ENCODE measurements around the gene CCR8.

DNA sequence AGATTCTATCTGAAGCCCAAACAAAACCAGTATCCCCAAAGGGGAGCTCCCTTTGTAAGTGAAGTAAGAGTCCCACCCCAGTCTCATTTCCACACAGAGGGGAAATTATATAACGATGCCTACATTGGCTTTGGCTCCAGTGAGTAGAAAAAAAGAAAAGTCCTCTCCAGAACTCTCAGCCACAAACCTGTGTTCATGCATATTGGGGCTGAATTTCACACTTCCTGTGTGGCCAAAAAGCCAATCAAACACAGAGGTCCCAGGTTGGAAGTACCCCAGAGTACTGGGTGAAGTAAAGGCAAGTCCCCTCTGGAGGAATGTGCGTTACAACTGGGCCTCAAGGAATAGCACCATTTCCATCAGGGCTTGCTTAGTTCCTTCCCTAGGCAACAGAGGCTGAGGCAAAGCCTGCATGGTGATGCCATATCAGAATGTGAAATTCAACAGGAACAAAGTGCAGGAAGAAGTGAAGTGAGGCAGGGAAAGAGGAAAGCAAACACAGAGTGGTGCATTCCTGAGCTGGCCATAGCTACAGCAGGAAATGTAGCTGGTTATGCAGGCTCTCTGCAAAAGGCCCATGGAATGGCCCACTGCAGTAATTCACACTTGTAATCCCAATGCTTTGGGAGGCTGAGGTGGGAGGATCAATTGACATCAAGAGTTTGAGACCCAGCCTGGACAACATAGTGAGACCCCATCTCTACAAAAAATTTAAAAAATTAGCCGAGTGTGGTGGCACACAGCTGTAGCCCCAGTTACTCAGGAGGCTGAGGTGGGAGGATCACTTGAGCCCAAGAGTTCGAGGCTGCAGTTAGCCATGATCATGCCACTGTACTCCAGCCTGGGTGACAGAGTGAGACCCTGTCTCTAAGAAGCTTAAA, 33.1 kb upstream of the CCR8 start:
- TF ChIP-seq GLIS3 (CRISPR knock-in tag; IDR thresholded peaks at IDR 0.05) (no peak), TOX (CRISPR knock-in tag; IDR thresholded peaks at IDR 0.05; ENCODE audit: borderline replicate concordance) (no peak), TCF4 (CRISPR knock-in tag; IDR thresholded peaks at IDR 0.05; ENCODE audit: borderline replicate concordance) (no peak), ZFP3 (CRISPR knock-in tag; IDR thresholded peaks at IDR 0.05) (no peak), ESRRG (CRISPR knock-in tag; IDR thresholded peaks at IDR 0.05) (no peak), ZNF70 (CRISPR knock-in tag; IDR thresholded peaks at IDR 0.05) (no peak), ZC3H10 (CRISPR knock-in tag; IDR thresholded peaks at IDR 0.05) (no peak), OSR1 (CRISPR knock-in tag; IDR thresholded peaks at IDR 0.05) (no peak), CSDC2 (CRISPR knock-in tag; IDR thresholded peaks at IDR 0.05) (no peak), ISL1 (CRISPR knock-in tag; IDR thresholded peaks at IDR 0.05) (no peak)
- TF ChIP-seq, protein P1, sequence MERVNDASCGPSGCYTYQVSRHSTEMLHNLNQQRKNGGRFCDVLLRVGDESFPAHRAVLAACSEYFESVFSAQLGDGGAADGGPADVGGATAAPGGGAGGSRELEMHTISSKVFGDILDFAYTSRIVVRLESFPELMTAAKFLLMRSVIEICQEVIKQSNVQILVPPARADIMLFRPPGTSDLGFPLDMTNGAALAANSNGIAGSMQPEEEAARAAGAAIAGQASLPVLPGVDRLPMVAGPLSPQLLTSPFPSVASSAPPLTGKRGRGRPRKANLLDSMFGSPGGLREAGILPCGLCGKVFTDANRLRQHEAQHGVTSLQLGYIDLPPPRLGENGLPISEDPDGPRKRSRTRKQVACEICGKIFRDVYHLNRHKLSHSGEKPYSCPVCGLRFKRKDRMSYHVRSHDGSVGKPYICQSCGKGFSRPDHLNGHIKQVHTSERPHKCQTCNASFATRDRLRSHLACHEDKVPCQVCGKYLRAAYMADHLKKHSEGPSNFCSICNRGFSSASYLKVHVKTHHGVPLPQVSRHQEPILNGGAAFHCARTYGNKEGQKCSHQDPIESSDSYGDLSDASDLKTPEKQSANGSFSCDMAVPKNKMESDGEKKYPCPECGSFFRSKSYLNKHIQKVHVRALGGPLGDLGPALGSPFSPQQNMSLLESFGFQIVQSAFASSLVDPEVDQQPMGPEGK (CRISPR knock-in tag; IDR thresholded peaks at IDR 0.05; ENCODE audit: borderline replicate concordance): no peak
- TF ChIP-seq, protein P2, sequence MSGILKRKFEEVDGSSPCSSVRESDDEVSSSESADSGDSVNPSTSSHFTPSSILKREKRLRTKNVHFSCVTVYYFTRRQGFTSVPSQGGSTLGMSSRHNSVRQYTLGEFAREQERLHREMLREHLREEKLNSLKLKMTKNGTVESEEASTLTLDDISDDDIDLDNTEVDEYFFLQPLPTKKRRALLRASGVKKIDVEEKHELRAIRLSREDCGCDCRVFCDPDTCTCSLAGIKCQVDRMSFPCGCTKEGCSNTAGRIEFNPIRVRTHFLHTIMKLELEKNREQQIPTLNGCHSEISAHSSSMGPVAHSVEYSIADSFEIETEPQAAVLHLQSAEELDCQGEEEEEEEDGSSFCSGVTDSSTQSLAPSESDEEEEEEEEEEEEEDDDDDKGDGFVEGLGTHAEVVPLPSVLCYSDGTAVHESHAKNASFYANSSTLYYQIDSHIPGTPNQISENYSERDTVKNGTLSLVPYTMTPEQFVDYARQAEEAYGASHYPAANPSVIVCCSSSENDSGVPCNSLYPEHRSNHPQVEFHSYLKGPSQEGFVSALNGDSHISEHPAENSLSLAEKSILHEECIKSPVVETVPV (CRISPR knock-in tag; IDR thresholded peaks at IDR 0.05): no peak
